Kasumi-1 (cell line): Measurements from ENCODE around the gene RGS7.
A peak's percentile ranks its signal among the peaks of the same experiment; 100 is the strongest.
"Not testable (repeated sequence)": the region's sequence is repeated elsewhere in the genome, so short reads cannot be mapped to it uniquely, and the experiment has no call there.

Source experiments
- DNase-seq, 2 experiments: peaks; one replicate each; lab custom pipeline; 2025; lab: John Stamatoyannopoulos, UW

RGS7 gene

GRCh38 chr1:240784776-240785175, 572.2 kb downstream of the RGS7 start:
- DNase-seq: no peak

DNA sequence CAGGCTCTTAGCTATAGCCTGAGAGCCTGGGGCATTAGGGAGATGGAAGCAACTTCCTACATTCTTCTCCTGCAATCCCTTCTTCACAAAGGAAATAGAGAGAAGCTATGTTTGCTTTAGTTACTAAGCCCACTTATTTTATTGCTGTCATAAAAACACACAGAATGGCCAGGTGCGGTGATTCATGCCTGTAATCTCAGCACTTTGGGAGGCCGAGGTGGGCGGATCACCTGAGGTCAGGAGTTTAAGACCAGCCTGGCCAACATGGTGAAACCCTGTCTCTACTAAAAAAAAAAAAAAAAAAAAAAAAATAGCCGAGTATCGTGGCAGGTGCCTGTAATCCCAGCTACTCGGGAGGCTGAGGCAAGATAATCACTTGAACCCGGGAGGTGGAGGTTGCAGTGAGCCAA, 573.3 kb downstream of the RGS7 start:
- DNase-seq: not testable (repeated sequence)

DNA sequence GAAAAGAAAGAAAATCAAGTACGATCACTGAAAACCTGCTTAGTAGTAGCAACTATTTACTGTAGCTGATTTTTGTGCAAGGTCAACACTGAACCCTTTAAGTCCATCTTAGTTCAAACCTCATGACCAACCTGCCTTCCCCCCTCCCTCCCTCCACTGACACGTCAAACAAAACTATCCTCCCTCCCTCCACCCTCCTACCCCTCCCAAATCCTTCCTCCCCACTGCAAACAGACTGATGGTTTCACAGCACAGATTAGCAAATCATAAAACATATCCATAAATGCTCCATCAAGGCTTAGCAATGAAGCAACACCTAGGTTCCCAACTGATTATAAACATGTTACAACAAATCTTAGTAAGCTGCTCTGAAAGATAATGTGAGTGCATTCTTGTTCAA, 580.8 kb downstream of the RGS7 start:
- no peak for DNase-seq

DNA sequence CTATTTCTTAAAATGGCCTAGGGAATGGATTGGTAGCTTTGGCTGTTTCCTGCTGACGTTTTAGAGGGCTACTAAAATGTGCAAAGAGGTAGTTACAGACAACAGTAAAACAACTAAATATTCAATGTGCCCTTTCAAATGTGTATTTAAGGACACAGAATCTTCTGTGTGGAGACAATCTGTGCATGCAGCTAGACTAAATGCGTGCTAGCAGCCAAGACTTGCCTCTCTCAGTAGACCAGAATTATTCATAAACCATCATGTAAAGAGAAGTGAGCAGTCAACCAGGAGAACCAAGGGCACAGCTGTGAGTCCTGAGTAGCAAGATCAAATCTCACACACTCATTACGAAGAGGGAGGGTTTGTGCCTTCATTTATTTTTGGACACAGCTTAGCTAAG, 584.9 kb downstream of the RGS7 start:
- no peak for DNase-seq

GRCh38 chr1:240771450-240771849, 585.6 kb downstream of the RGS7 start:
- no peak for DNase-seq

GRCh38 chr1:240768979-240769378, 588.0 kb downstream of the RGS7 start:
- no peak for DNase-seq

DNA sequence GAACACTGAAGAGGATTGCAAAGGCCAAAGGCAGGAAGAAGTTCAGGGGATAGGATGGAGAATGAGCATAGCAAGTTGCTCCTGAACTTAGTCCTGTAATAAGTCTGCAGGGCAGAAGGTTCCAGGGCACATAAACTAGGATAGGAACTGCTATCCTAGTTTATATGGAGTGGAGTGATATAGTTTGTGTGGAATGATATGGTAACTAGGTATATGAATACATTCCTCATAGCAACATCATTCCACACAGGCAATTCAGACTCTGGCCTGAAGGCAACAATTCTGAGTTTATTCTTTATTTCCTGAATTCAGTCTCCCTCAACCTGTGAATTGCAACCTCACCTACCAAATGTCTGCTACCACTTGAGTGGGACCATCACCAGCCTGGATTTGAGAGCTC, 590.2 kb downstream of the RGS7 start:
- DNase-seq: no peak

DNA sequence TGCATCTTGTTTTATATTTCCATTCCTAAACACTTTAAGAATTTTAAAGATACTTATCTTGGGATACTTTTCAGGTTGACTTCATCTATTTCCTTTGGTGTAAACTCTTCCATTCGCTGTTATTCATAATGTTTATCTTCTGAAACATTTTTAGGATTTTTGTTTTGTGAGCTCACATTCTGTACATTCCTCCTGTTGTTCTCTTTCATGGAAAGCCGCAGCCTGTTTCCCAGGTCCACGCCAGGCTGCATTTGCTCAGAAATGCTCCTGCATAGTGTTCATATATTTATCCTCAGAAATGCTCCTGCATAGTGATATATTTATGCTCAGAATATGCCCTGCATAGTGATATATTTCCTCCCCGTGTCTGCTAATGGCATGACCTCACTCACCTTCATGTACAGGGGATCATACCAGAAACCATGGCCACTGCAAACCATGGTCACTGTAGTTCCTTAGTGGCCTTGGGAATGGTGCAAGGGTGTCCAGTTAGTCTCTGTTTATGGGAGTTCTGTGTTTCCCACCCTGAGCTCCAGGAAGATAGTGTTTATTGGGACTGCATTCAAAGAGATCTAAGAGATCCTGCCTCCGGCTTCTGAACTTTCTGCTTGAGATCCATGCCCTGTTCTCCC, 591.2 kb downstream of the RGS7 start:
- DNase-seq: no peak

- DNase-seq: no peak
Observed at GRCh38 chr1:240763771-240764170, 593.2 kb downstream of the RGS7 start.

- DNase-seq: not testable (repeated sequence)
Observed at GRCh38 chr1:240763095-240763494, 593.9 kb downstream of the RGS7 start.

- not testable (repeated sequence) for DNase-seq
Observed at GRCh38 chr1:240762471-240762987, 594.5 kb downstream of the RGS7 start.

- DNase-seq: not testable (repeated sequence)
Observed at GRCh38 chr1:240758777-240759176, 598.2 kb downstream of the RGS7 start.

GRCh38 chr1:240758296-240758695, 598.7 kb downstream of the RGS7 start:
- no peak for DNase-seq

GRCh38 chr1:240747907-240748306, 609.1 kb downstream of the RGS7 start:
- no peak for DNase-seq

- DNase-seq: no peak
Observed at GRCh38 chr1:240743705-240744104, 613.3 kb downstream of the RGS7 start.

GRCh38 chr1:240739754-240740153, 617.3 kb downstream of the RGS7 start:
- no peak for DNase-seq

- no peak for DNase-seq
Observed at GRCh38 chr1:240739139-240739538, 617.9 kb downstream of the RGS7 start.

DNA sequence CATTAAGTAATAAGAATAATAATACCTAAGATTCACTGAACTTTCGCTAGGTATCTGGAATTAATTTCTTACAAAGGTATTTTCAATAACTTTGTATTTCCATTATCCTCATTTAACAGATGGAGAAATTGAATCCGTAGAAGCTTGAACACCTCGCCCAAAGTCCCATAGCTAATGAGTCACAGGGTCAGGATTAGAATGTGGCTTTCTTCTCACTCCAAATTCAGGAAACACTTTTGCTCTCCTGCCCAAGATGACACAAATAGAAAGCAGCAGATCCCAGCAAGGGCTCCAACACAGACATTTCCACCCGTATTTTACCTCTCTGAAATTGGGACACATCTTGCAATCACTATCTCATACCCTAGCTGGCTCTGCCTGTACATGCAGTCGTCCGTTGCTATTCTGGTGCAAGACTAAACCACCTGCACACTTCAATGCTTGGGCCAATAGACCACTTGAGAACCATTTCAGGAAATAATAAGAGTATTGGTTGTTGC, 619.2 kb downstream of the RGS7 start:
- no peak for DNase-seq

- DNase-seq: no peak
Observed at GRCh38 chr1:240737298-240737697, 619.7 kb downstream of the RGS7 start.

- DNase-seq: not testable (repeated sequence)
Observed at GRCh38 chr1:240734705-240735104, 622.3 kb downstream of the RGS7 start.

- no peak for DNase-seq
Observed at GRCh38 chr1:240734001-240734400, 623.0 kb downstream of the RGS7 start.

GRCh38 chr1:240732390-240732789, 624.6 kb downstream of the RGS7 start:
- peak; percentile 77 to 84 for DNase-seq
